IPS-18a (cell line): Measurements from ENCODE around the gene IMP3.

Source experiments
- H3K27ac ChIP-seq: one replicate; pipeline ENCODE4 v1.5.1; 2013; ENCODE audit warnings: low read length
- H3K27me3 ChIP-seq: one replicate; pipeline ENCODE4 v1.6.1; 2013; ENCODE audit warnings: mild to moderate bottlenecking, low read length; ENCODE audit not compliant: control insufficient read depth, insufficient read depth
- H3K36me3 ChIP-seq: one replicate; pipeline ENCODE4 v1.6.1; 2013; ENCODE audit warnings: low read depth, low read length; ENCODE audit not compliant: control insufficient read depth
- H3K4me1 ChIP-seq: one replicate; pipeline ENCODE4 v1.6.1; 2013; ENCODE audit warnings: low read depth, low read length; ENCODE audit not compliant: control insufficient read depth
- H3K4me3 ChIP-seq: one replicate; pipeline ENCODE4 v1.5.1; 2013; ENCODE audit warnings: low read length
- H3K9ac ChIP-seq: one replicate; pipeline ENCODE4 v1.6.1; 2013; ENCODE audit warnings: mild to moderate bottlenecking, low read length, moderate library complexity
- H3K9me3 ChIP-seq: one replicate; pipeline ENCODE4 v1.6.1; 2013; ENCODE audit warnings: low read depth, low read length; ENCODE audit not compliant: control insufficient read depth

IMP3 gene

GRCh38 chr15:75596703-75597345 lies 43.2 kb downstream of the IMP3 start:
- H3K27ac ChIP-seq = no peak overlapping the region
- no peaks in the 10 kb centered on the region for H3K4me1 ChIP-seq
- no peaks in the 10 kb centered on the region for H3K9me3 ChIP-seq
- H3K9ac ChIP-seq = no peak overlapping the region
- H3K27me3 ChIP-seq = no peaks in the 10 kb centered on the region
- H3K36me3 ChIP-seq = peaks cover 20% of the 10 kb centered on the region
- no peak overlapping the region for H3K4me3 ChIP-seq

- Histone ChIP-seq H3K36me3 (peaks cover 13% of the 10 kb centered on the region), H3K9me3 (no peaks in the 10 kb centered on the region), H3K9ac (no peak overlapping the region), H3K4me1 (no peaks in the 10 kb centered on the region), H3K4me3 (no peak overlapping the region), H3K27me3 (no peaks in the 10 kb centered on the region), H3K27ac (no peak overlapping the region)
These were observed 45.7 kb downstream of the IMP3 start for GRCh38 chr15:75594276-75594675.

GRCh38 chr15:75591655-75592364 lies 48.2 kb downstream of the IMP3 start:
- Histone ChIP-seq H3K9me3 (no peaks in the 10 kb centered on the region), H3K27me3 (no peaks in the 10 kb centered on the region), H3K27ac (no peak overlapping the region), H3K4me3 (no peak overlapping the region), H3K9ac (no peak overlapping the region), H3K36me3 (peaks cover 2% of the 10 kb centered on the region), H3K4me1 (no peaks in the 10 kb centered on the region)

- Histone ChIP-seq H3K9ac (no peak overlapping the region), H3K27me3 (no peaks in the 10 kb centered on the region), H3K4me1 (no peaks in the 10 kb centered on the region), H3K9me3 (no peaks in the 10 kb centered on the region), H3K36me3 (no peaks in the 10 kb centered on the region), H3K4me3 (no peak overlapping the region), H3K27ac (no peak overlapping the region)
These were observed 49.8 kb downstream of the IMP3 start for GRCh38 chr15:75590239-75590638.
